Muscle layer of colon (tissue), 2 donors: ENCODE results near the gene CCSER1.

ENCODE experiments used
- H3K27ac ChIP-seq: one replicate; pipeline ENCODE4 v1.7.0; 2013; ENCODE audit warnings: low read depth, mild to moderate bottlenecking, low read length, moderate library complexity
- H3K27me3 ChIP-seq, 2 donors: one replicate each; pipeline ENCODE4 v1.7.0; 2013; ENCODE audit warnings: low read length in 2 of 2, mild to moderate bottlenecking in 2 of 2; ENCODE audit not compliant: insufficient read depth in 2 of 2, control insufficient read depth in 1 of 2
- H3K36me3 ChIP-seq: one replicate; pipeline ENCODE4 v1.7.0; 2013; ENCODE audit warnings: mild to moderate bottlenecking, low read length; ENCODE audit not compliant: insufficient read depth
- H3K4me1 ChIP-seq: one replicate; pipeline ENCODE4 v1.7.0; 2013; ENCODE audit warnings: mild to moderate bottlenecking, low read length; ENCODE audit not compliant: insufficient read depth
- H3K4me3 ChIP-seq, 2 donors: one replicate each; pipeline ENCODE4 v1.7.0; 2013; ENCODE audit warnings: low read length in 2 of 2, low read depth in 1 of 2, mild to moderate bottlenecking in 1 of 2, moderate library complexity in 1 of 2
- H3K9ac ChIP-seq: one replicate; pipeline ENCODE4 v1.7.0; 2013; ENCODE audit warnings: low read length
- H3K9me3 ChIP-seq: one replicate; pipeline ENCODE4 v1.7.0; 2013; ENCODE audit warnings: mild to moderate bottlenecking, low read length
- donor health status: abdominal sarcoma.
- donor health status: Adenocarcinoma of cecum.

The CCSER1 gene

GRCh38 chr4:90715242-90715641, 588.0 kb downstream of the CCSER1 start:
- H3K4me1 ChIP-seq = no peaks in the 10 kb centered on the region
- no peak overlapping the region for H3K9ac ChIP-seq
- no peaks in the 10 kb centered on the region for H3K36me3 ChIP-seq
- no peak overlapping the region for H3K4me3 ChIP-seq
- no peak overlapping the region for H3K27ac ChIP-seq
- no peaks in the 10 kb centered on the region for H3K27me3 ChIP-seq
- H3K9me3 ChIP-seq = no peaks in the 10 kb centered on the region

GRCh38 chr4:90718931-90719330, 591.7 kb downstream of the CCSER1 start:
- Histone ChIP-seq H3K27me3 (no peaks in the 10 kb centered on the region), H3K9me3 (no peaks in the 10 kb centered on the region), H3K27ac (no peak overlapping the region), H3K9ac (no peak overlapping the region), H3K36me3 (no peaks in the 10 kb centered on the region), H3K4me1 (no peaks in the 10 kb centered on the region), H3K4me3 (no peak overlapping the region)

- Histone ChIP-seq H3K36me3 (no peaks in the 10 kb centered on the region), H3K4me1 (no peaks in the 10 kb centered on the region), H3K27me3 (no peaks in the 10 kb centered on the region), H3K9ac (no peak overlapping the region), H3K27ac (no peak overlapping the region), H3K4me3 (no peak overlapping the region), H3K9me3 (no peaks in the 10 kb centered on the region)
These were observed 600.7 kb downstream of the CCSER1 start for GRCh38 chr4:90727938-90728337.

- Histone ChIP-seq H3K27me3 (no peaks in the 10 kb centered on the region), H3K27ac (no peak overlapping the region), H3K4me1 (no peaks in the 10 kb centered on the region), H3K9me3 (no peaks in the 10 kb centered on the region), H3K36me3 (no peaks in the 10 kb centered on the region), H3K4me3 (no peak overlapping the region), H3K9ac (no peak overlapping the region)
These were observed 603.6 kb downstream of the CCSER1 start for GRCh38 chr4:90730752-90731151.

DNA sequence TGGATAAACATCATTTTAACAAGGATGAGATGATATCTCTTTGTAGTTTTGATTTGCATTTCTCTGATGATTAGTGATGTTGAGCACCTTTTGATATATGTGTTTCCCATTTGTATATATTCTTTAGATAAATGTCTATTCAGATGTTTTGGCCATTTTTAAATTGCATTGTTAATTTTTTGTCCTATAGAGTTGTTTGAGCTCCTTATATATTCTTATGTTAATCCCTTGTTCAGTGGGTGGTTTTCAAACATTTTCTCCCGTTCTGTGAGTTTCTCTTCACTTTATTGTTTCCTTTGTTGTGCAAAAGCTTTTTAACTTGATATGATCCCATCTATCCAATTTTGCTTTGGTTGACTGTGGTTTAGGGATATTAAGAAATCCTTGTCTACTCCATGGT, 606.0 kb downstream of the CCSER1 start:
- no peaks in the 10 kb centered on the region for H3K27me3 ChIP-seq
- no peaks in the 10 kb centered on the region for H3K9me3 ChIP-seq
- no peak overlapping the region for H3K9ac ChIP-seq
- no peaks in the 10 kb centered on the region for H3K36me3 ChIP-seq
- H3K27ac ChIP-seq = no peak overlapping the region
- H3K4me1 ChIP-seq = no peaks in the 10 kb centered on the region
- no peak overlapping the region for H3K4me3 ChIP-seq

GRCh38 chr4:90745176-90745575, 618.0 kb downstream of the CCSER1 start:
- no peaks in the 10 kb centered on the region for H3K27me3 ChIP-seq
- no peaks in the 10 kb centered on the region for H3K36me3 ChIP-seq
- H3K9me3 ChIP-seq = no peaks in the 10 kb centered on the region
- H3K4me1 ChIP-seq = no peaks in the 10 kb centered on the region
- no peak overlapping the region for H3K9ac ChIP-seq
- H3K4me3 ChIP-seq = no peak overlapping the region
- H3K27ac ChIP-seq = no peak overlapping the region

DNA sequence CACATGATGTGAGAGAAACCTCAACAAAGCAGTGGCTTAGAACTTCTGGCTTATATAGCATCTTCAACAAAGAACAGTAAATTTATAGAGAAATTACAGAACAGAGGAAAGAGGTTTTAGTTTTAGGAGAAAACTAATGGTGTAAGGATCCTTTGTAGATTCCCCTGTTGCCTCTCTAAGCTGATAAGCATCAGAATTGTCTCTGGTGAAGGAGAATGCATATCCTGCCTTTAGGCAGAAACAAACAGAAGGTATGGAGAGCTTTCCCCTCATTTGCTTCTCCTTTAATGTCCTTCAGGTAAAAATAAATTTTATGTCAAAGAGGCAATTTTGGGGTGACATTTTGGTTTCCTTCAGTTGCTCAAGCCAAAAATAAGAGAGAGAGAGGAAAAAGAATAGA, 625.9 kb downstream of the CCSER1 start:
- Histone ChIP-seq H3K9me3 (no peaks in the 10 kb centered on the region), H3K27me3 (no peaks in the 10 kb centered on the region), H3K36me3 (no peaks in the 10 kb centered on the region), H3K4me1 (no peaks in the 10 kb centered on the region), H3K9ac (no peak overlapping the region), H3K27ac (no peak overlapping the region), H3K4me3 (no peak overlapping the region)

- H3K9me3 ChIP-seq = no peaks in the 10 kb centered on the region
These were observed 630.4 kb downstream of the CCSER1 start for GRCh38 chr4:90757534-90758060.

DNA sequence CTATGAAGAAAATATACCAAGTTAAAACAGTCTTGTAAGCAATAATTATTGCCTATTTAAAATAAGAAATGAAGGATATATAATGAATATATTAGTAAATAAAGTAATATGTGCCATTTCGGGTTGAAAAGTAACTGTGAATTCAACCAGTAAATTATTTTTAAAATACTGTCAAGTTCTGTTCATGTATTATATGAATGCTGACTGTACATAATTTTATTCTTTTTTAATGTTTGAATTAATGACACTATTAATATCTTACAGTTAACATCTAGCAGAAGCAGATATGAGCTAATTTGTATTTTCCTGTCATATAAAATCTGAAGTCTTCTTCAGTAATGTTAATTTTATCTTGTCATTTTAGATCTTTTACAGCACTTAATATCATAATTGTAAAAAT, 632.9 kb downstream of the CCSER1 start:
- Histone ChIP-seq H3K36me3 (no peaks in the 10 kb centered on the region), H3K27ac (no peak overlapping the region), H3K9me3 (no peaks in the 10 kb centered on the region), H3K4me1 (no peaks in the 10 kb centered on the region), H3K9ac (no peak overlapping the region), H3K4me3 (no peak overlapping the region), H3K27me3 (no peaks in the 10 kb centered on the region)

More at GRCh38 chr4:90757534-90758060, 630.4 kb downstream of the CCSER1 start:
- Histone ChIP-seq H3K27me3 (no peaks in the 10 kb centered on the region), H3K27ac (no peak overlapping the region), H3K9ac (no peak overlapping the region), H3K4me1 (no peaks in the 10 kb centered on the region), H3K4me3 (no peak overlapping the region), H3K36me3 (no peaks in the 10 kb centered on the region)

DNA sequence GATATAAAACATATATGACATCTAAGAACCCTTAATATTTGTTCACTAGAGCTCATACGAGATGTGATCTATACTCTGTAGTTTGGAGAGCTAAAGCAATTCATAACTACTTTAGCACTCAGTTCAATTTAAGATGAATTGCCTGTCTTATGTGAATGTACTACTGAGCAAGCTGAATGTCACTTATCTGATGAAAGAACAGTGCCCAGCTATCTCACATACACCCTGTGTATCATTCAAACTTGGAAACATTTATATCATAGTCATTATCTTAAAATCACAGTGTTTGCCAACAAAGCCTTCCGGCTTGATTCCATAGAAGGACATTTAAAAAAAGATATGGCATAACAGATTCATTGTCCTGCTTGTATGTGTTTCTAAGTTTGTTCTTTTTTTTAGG, 639.6 kb downstream of the CCSER1 start:
- Histone ChIP-seq H3K9me3 (no peaks in the 10 kb centered on the region), H3K4me1 (no peaks in the 10 kb centered on the region), H3K36me3 (no peaks in the 10 kb centered on the region), H3K4me3 (no peak overlapping the region), H3K27me3 (no peaks in the 10 kb centered on the region), H3K27ac (no peak overlapping the region), H3K9ac (no peak overlapping the region)

GRCh38 chr4:90769251-90769650, 642.1 kb downstream of the CCSER1 start:
- no peak overlapping the region for H3K27ac ChIP-seq
- H3K9me3 ChIP-seq = no peaks in the 10 kb centered on the region
- H3K4me1 ChIP-seq = no peaks in the 10 kb centered on the region
- H3K9ac ChIP-seq = no peak overlapping the region
- H3K36me3 ChIP-seq = no peaks in the 10 kb centered on the region
- no peaks in the 10 kb centered on the region for H3K27me3 ChIP-seq
- H3K4me3 ChIP-seq = no peak overlapping the region

DNA sequence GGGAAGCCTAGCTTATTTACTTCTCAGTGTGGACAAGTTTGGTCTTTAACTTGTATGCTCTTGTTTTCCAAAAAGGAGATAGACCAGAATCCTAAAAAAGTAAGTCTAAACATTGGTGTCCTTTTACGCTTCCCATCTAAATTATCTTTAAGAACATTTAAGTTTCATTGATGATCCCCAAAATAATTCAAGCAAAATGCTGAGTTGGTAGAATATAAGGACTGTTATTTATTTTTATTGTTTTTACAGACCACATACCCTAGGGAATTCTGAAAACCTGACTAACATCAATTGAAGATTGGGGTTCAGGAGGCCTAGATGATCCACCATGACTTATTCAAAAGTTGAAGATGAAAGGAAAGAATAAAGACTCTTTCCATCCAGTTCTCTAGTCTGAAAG, 653.0 kb downstream of the CCSER1 start:
- H3K9me3 ChIP-seq = no peaks in the 10 kb centered on the region
- H3K36me3 ChIP-seq = no peaks in the 10 kb centered on the region
- no peak overlapping the region for H3K27ac ChIP-seq
- H3K4me3 ChIP-seq = no peak overlapping the region
- no peaks in the 10 kb centered on the region for H3K27me3 ChIP-seq
- no peaks in the 10 kb centered on the region for H3K4me1 ChIP-seq
- H3K9ac ChIP-seq = no peak overlapping the region
